KOPT-K1 (cell line): Measurements from ENCODE around the gene MYOZ2.
"Not testable (repeated sequence)": the region's sequence is repeated elsewhere in the genome, so short reads cannot be mapped to it uniquely, and the experiment has no call there.

Experiments used
- H3K27ac ChIP-seq: fragments of 200-600 bp; sonication (generic); 2 replicates; pipeline ENCODE4 v1.5.1; 2016; ENCODE audit warnings: antibody characterized with exemption, mild to moderate bottlenecking, low read depth, low read length; ENCODE audit not compliant: poor library complexity, severe bottlenecking
- H3K36me3 ChIP-seq: fragments of 200-600 bp; sonication (generic); 2 replicates; pipeline ENCODE4 v1.5.1; 2017; ENCODE audit warnings: antibody characterized with exemption, mild to moderate bottlenecking, low read length, moderate library complexity; ENCODE audit not compliant: insufficient read depth
- H3K9me3 ChIP-seq: fragments of 200-600 bp; sonication (generic); 2 replicates; pipeline ENCODE4 v1.5.1; 2017; ENCODE audit warnings: antibody characterized with exemption, low read length, mild to moderate bottlenecking; ENCODE audit not compliant: insufficient read depth, poor library complexity, severe bottlenecking

Gene MYOZ2

DNA sequence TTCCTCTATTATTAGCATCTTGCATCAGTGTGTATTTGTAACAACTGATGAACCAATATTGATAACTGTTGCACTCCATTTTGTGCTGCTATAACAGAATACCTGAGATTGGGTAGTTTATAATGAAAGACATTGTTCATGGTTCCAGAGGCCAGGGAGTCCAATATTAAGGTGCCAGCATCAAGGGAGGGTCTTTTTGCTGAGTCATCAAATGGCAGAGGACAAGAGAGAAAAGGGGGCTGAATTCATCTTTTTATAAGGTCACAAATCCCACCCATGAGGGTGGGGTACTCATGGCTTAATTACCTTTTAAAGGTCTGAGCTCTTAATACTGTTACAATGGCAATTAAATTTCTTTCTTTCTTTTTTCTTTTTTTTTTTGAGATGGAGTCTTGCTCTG lies 7.2 kb downstream of the MYOZ2 start:
- Histone ChIP-seq H3K36me3 (no peaks in the 10 kb centered on the region), H3K27ac (no peak overlapping the region), H3K9me3 (no peaks in the 10 kb centered on the region)

DNA sequence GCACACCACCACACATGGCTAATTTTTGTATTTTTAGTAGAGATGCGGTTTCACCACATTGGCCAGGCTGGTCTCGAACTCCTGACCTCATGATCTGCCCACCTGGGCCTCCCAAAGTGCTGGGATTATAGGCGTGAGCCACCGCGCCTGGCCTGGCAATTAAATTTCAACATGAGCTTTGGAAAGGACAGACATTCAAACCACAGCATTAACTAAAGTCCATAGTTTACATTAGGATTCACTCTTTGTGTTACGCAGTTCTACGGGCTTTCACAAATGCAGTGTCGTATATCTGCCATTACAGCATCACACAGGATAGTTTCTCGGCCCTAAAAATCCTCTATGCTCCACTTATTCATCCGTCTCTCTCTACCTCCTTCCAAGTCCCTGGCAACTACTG lies 7.7 kb downstream of the MYOZ2 start:
- not testable (repeated sequence) for H3K9me3 ChIP-seq, H3K36me3 ChIP-seq, H3K27ac ChIP-seq

DNA sequence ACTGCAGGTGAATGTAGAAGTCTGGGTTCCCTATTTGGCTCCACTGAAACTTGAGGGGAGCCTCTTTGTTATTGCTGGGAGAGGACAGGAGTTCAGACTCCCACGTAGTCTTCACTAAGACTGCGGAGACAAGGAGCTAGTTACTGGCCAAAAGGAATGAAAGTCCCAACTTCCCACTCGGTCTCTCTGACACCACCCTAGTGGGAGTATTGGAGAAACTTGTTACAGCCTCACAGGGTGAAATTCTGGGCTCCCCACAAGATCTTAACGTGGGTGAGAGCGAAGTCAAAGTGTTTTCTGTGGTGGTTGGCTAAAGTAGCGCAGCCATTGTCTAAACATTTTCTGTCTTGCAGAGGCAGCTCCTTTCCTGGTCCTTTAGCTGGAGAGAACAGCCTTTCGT lies 13.5 kb downstream of the MYOZ2 start:
- no peak overlapping the region for H3K27ac ChIP-seq
- no peaks in the 10 kb centered on the region for H3K9me3 ChIP-seq
- no peaks in the 10 kb centered on the region for H3K36me3 ChIP-seq

DNA sequence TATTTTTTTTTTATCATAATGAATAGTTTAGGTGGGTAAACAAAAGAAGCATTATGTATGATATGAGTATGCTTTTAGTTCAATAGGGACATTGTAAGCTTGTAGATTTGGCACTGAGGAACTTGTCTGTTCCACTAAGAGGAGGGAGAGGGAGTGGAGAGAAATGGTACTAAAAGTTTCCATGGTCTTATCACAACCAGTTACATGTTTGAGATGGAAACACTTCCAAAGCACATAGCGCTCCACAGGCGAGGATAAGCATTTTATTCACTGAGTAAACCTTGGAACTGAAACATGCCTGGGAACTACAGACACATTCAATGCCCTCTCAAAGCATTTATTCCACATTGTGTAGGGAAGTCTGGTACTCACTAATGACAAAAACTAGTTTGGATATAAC lies 15.5 kb downstream of the MYOZ2 start:
- Histone ChIP-seq H3K9me3 (no peaks in the 10 kb centered on the region), H3K36me3 (no peaks in the 10 kb centered on the region), H3K27ac (no peak overlapping the region)

DNA sequence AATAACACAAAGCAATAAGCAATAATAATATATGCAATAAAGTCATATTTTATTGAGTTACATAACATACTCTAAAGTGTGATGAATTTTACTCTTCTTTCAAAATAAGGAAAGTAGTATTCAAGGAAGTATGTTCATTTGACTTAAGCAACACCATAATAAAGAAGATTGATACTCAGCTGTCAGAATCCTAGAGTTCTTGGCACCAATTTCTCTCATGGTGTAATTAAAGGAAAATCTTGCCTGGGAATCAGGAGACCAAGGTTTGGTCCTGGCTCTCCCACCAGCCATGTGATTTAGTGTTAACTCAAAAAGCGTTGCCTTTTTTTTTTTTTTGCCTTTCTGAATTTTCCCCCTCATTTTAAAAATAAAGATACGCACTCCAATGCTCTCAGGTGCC lies 17.1 kb downstream of the MYOZ2 start:
- no peaks in the 10 kb centered on the region for H3K36me3 ChIP-seq
- no peaks in the 10 kb centered on the region for H3K9me3 ChIP-seq
- H3K27ac ChIP-seq: no peak overlapping the region

DNA sequence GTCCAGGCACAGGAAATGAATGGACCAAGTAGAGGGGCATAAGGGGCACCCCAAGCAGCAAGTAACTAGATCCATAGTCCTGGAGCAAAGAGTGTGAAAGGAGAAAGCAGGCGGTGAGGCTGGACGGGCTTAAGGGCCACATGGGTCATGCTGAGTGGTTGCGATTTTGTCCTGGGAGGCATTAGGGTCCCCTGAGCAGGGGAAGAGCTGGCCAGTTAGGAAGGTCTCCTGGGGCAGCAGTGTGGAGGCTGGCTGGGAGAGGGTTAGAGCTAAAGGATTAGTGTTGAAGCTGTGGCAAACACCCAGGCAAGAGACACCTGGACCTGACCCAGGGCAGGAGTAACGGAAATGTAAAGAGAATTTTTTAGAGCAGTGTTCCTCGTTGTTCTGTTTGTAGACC lies 26.5 kb downstream of the MYOZ2 start:
- Histone ChIP-seq H3K36me3 (no peaks in the 10 kb centered on the region), H3K9me3 (no peaks in the 10 kb centered on the region), H3K27ac (no peak overlapping the region)

DNA sequence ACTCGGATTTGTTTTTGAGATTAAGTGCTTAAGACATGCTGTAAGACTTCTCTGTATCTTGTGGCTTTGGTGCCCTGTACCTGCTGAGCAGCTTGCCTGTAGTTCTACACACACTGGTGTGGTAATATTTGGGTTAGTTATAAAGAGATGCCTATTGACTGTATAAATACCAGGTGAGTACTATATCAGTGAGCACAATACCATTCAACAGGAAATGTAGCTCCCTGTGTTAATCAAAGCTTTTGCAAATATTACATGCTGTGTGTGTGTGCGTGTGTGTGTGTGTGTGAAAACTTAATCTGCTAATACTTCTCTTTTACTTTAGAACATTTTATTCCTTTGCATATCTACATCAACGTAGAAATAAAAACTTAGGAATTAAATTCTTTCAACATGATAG lies 30.1 kb downstream of the MYOZ2 start:
- Histone ChIP-seq H3K36me3 (no peaks in the 10 kb centered on the region), H3K27ac (no peak overlapping the region), H3K9me3 (no peaks in the 10 kb centered on the region)

DNA sequence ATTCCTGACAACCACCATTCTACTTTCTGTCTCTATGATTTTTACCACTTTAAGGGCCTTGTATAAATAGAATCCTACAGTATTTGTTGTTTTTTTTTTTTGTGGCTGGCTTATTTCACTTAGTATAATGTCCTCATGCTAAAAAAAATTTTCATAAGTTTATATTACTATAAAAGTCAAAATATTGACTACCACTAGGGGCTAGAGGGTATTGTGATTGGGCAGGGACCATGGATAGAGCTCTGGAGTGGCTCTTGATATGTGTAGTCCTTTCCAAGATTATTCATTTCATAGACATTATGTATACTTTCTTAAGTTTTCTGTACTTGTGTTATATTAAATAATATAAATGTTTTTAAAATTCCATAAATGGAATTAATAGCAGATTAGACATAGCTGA lies 34.6 kb downstream of the MYOZ2 start:
- Histone ChIP-seq H3K36me3 (no peaks in the 10 kb centered on the region), H3K9me3 (no peaks in the 10 kb centered on the region), H3K27ac (no peak overlapping the region)

DNA sequence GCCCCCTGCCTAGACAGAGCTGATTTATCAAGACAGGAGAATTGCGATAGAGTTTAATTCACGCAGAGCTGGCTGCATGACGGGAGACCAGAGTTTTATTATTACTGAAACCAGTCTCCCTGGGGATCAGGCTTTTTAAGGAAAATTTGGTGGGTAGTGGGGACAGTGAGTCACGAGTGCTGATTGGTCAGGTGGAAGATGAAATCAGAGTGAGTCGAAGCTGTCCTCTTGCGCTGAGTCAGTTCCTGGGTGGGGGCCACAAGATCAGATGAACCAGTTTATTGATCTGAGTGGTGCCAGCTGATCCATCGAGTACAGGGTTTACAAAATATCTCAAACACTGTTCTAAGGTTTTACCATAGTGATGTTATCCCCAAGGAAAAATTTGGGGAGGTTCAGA lies 36.6 kb downstream of the MYOZ2 start:
- Histone ChIP-seq H3K36me3 (no peaks in the 10 kb centered on the region), H3K9me3 (no peaks in the 10 kb centered on the region), H3K27ac (no peak overlapping the region)

DNA sequence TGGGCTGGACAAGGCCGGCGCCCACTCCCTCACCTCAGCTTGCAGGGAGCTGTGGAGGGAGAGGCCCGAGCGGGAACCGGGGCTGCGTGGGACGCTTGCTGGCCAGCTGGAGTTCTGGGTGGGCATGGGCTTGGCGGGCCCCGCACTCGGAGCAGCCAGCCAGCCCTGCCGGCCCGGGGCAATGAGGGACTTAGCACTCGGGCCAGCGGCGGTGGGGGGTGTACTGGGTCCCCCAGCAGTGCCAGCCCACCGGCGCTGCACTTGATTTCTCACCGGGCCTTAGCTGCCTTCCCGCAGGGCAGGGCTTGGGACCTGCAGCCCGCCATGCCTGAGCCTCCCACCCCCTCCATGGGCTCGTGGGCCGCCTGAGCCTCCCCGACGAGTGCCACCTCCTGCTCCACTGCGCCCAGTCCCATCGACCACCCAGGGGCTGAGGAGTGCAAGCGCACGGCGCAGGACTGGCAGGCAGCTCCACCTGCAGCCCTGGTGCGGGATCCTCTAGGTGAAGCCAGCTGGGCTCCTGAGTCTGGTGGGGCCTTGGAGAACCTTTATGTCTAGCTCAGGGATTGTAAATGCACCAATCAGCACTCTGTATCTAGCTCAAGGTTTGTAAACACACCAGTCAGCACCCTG lies 38.2 kb downstream of the MYOZ2 start:
- not testable (repeated sequence) for H3K9me3 ChIP-seq, H3K27ac ChIP-seq, H3K36me3 ChIP-seq

DNA sequence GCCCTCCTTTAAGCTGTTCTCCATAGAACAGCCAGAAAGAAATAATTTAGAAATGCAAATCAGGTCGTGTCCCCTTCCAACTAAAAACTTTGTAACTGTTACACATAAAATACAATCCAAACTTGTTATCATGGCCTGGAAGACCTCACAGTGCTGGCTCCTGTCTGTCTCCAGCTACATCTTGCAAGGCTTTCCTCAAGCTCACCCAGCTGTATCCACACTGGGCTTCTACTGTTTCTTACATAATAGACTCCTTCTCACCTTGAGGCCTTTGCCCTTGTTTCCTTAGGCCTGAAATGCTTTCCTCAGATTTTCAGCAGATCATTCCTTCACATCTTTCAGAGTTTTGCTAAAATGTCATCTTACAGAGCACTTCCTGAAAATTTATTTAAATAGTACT lies 43.4 kb downstream of the MYOZ2 start:
- Histone ChIP-seq H3K9me3 (no peaks in the 10 kb centered on the region), H3K27ac (no peak overlapping the region), H3K36me3 (no peaks in the 10 kb centered on the region)

DNA sequence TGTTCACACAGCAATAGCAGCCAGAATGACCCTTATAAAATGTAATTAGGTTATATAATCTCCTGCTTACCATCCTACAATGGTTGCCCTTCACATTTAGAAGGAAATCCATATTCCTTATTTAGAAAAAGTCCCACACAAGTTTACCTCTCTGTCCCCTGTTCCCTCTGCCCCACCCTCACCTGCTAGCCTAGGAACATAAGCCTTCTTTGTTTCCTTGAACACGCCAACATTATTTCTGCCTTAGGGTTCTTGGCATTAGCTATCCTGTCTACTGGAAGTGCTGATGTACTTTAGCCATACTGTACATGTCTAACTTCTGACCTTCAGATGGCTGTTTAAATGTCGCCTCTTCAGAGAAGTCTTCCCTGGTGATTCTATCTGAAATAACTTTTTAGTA lies 48.5 kb downstream of the MYOZ2 start:
- no peak overlapping the region for H3K27ac ChIP-seq
- H3K9me3 ChIP-seq: no peaks in the 10 kb centered on the region
- H3K36me3 ChIP-seq: no peaks in the 10 kb centered on the region

DNA sequence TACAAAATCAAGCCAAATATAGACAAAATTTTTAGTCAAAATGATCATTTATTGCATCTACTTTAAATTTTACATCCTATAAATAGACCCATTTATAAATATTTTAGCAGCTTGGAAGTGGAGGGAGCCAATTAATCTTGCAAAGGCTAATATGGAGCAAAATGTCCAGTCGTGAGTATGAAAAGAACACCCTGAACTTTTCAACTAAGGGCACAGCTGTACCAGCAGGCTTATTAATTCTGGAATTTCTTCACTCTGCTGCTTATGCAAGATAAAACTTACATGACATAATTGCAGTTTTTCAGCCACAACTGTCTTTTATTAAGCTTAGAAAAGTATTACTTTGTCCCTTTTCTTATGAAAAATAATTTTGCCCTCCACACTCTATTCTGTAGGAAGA lies 54.0 kb downstream of the MYOZ2 start:
- H3K27ac ChIP-seq: no peak overlapping the region
- H3K36me3 ChIP-seq: no peaks in the 10 kb centered on the region
- no peaks in the 10 kb centered on the region for H3K9me3 ChIP-seq

DNA sequence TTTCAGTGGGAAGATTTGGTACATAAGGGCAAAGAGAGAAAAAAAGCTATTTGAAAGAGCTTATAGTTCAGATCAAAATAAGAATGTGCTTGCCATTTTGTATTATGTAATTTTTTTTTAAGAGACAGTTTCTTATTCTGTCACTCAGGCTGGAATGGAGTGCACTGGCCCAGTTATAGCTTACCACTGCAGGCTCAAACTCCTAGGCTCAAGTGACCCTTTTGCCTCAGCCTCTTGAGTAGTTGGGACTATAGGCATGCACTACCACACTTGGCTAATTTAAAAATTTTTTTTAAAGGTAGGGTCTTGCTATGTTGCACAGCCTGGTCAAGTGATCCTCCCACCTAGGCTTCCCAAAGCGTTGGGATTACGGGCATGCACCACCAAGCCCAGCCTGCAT lies 54.7 kb downstream of the MYOZ2 start:
- Histone ChIP-seq H3K9me3 (no peaks in the 10 kb centered on the region), H3K27ac (no peak overlapping the region), H3K36me3 (no peaks in the 10 kb centered on the region)

DNA sequence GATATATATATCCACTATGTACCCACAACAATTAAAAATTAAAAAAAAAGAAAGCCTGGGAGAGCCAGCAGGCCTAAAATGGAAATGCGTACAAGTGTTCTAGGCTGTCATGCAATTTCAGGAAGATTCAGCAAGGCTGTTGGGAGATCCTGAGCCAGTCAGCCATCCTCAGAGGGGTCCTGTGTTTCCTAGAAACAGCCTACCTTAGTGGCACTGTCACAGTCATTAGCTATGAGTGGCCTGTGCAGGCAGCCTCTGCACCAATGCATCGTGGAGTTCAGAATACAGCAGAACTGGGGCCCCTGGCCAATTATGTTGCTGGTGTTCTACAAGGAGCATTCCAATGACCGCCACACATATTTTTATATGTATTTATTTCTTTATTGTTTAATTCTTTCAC lies 55.9 kb downstream of the MYOZ2 start:
- H3K27ac ChIP-seq: no peak overlapping the region
- H3K36me3 ChIP-seq: no peaks in the 10 kb centered on the region
- H3K9me3 ChIP-seq: no peaks in the 10 kb centered on the region

DNA sequence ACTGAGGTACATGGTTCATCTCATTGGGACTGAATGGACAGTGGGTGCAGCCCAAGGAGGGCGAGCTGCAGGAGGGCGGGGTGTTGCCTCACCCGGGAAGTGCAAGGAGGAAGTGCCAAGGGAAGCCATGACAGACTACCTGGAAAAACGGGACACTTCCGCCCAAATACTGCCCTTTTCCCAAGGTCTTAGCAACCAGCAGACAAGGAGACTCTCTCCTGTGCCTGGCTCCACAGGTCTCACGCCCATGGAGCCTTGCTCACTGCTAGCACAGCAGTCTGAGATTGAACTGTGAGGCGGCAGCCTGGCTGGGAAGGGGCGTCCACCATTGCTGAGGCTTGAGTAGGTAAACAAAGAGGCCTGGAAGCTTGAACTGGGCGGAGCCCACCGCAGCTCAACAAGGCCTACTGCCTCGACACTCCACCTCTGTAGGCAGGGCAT lies 62.2 kb downstream of the MYOZ2 start:
- Histone ChIP-seq H3K36me3 (no peaks in the 10 kb centered on the region), H3K9me3 (no peaks in the 10 kb centered on the region), H3K27ac (no peak overlapping the region)

DNA sequence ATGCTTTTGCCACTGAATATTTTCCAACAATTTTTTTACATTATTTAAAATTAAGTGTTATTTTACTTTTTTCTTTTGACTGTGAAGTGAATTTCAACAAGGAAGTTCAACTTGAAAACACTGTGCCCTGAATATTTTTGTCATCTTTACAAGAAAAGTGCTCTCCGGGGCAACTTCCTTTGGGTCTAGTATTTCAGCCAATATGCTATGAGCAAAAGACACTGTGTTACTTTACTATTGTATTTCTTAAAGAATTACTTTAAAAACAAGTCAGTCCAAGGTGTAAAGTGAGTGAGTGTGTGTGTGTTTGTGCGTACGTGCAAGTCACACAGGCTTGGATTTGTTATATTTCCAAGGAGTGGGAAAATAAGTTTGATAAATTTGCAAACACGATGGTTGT lies 69.3 kb downstream of the MYOZ2 start:
- Histone ChIP-seq H3K27ac (no peak overlapping the region), H3K9me3 (no peaks in the 10 kb centered on the region), H3K36me3 (no peaks in the 10 kb centered on the region)
